Omental fat pad (tissue), 4 donors: Measurements from ENCODE around the gene CAPN1. TPM values are rescaled to one million over a fixed set of nuclear protein-coding genes. Genes with fewer than 3 reads are reported as not detected.

Experiments used
- ATAC-seq: fragments of 150-250 bp; one replicate; pipeline ENCODE4 v1.9.1; 2016; ENCODE audit warnings: mild to moderate bottlenecking, moderate library complexity; ENCODE audit not compliant: low FRiP score
- DNase-seq: peaks from one replicate; pipeline ENCODE4 v3.0.0-alpha.2; 2019; ENCODE audit warnings: low spot score
- CTCF ChIP-seq, 3 donors: fragments of 450-650 bp; IDR thresholded peaks; one replicate each; pipeline ENCODE4 v1.5.1; 2016 to 2017; ENCODE audit warnings: antibody characterized with exemption in 3 of 3, mild to moderate bottlenecking in 3 of 3, moderate library complexity in 2 of 3
- total RNA-seq, 4 donors: library from RNA; depleted of rRNA; stranded (reverse); fragments of >200 nt; gene quantifications; one replicate each; pipeline ENCODE4 v1.1.0, GENCODE V29; 2016

The CAPN1 gene
- total RNA-seq, 4 donors from 2014 or later = 72.8 to 109 (median 92.9) TPM

DNA sequence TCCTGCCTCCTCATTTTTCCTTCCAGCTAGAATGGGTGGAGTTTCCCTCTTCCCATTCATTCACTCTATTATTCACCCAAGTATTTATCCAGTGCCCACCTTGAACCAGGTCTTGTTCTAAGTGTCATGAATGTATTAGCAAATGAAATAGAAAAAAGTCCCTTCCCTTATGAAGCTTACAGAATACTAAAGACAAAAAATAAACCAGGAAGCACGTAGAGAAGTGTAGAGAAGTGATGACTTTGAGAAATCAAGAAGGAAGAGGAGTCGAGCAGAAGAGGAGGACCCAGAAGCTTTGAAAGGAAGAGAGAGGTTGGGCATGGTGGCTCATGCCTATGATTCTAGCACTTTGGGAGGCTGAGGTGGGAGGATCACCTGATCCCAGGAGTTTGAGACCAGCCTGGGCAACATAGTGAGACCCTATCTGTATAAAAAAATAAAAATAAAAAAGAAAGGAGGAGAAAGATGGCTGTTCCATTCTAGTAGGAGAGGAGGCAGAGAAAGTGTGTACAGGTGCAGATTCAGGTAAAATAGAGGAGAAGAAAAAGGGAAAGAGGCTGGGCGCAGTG lies 30.3 kb upstream of the CAPN1 start:
- DNase-seq (no peak), ATAC-seq (no peak)
- no peak for TF ChIP-seq CTCF (IDR thresholded peaks at IDR 0.05)

DNA sequence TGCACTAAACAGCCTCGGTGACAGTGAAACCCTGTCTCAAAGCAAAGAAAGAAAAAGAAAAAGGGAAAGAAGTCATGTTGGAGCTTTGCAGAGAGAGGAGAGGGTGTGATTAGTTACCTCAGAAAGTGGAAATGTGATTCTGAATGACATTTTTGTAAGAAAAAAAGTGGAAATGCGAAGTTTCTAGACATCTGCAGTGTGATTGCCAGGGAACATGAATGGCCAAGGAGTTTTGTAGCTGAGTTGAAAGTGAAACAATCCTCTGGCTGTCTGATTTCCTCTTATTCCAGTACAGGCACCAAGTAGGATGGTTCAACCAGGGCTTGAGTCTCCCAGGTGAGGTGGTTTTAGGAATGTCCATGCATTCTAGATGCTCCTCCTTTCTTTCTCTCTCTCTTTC lies 29.6 kb upstream of the CAPN1 start:
- DNase-seq (no peak), ATAC-seq (no peak)
- no peak for TF ChIP-seq CTCF (IDR thresholded peaks at IDR 0.05)

GRCh38 chr11:65156256-65156655 lies 25.5 kb upstream of the CAPN1 start:
- TF ChIP-seq CTCF (IDR thresholded peaks at IDR 0.05) = no peak
- no peak for ATAC-seq

GRCh38 chr11:65156926-65157325 lies 24.8 kb upstream of the CAPN1 start:
- ATAC-seq (no peak), DNase-seq (no peak)
- TF ChIP-seq CTCF (IDR thresholded peaks at IDR 0.05) = no peak

More at GRCh38 chr11:65156256-65156655, 25.5 kb upstream of the CAPN1 start:
- no peak for DNase-seq

- DNase-seq = no peak
- ATAC-seq = no peak
- TF ChIP-seq CTCF (IDR thresholded peaks at IDR 0.05) = no peak
Measured at GRCh38 chr11:65157336-65157735, 24.4 kb upstream of the CAPN1 start.

GRCh38 chr11:65159012-65159411 lies 22.7 kb upstream of the CAPN1 start:
- TF ChIP-seq CTCF (IDR thresholded peaks at IDR 0.05) = no peak
- DNase-seq (no peak), ATAC-seq (no peak)

DNA sequence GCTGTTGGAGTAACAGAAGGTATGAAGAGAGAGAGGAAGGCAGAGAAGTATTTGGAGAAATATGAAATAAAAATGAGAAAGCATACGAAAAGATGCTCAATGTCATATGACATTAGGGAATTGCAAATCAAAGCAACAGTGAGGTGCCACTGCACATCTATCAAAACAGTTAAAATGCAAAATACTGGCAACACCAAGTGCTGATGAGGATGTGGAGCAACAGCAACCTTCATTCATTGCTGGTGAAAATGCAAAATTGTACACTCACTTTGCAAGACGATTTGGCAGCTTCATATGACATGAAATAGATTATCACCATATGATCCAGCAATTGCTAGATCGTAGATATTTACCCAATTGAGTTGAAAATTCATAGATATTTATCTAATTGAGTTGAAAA lies 21.1 kb upstream of the CAPN1 start:
- ATAC-seq = no peak
- no peak for TF ChIP-seq CTCF (IDR thresholded peaks at IDR 0.05)
- DNase-seq = no peak
